ENCODE results near the gene RAPGEF2.
"Not testable (repeated sequence)": the region's sequence is repeated elsewhere in the genome, so short reads cannot be mapped to it uniquely, and the experiment has no call there.

Gene RAPGEF2, protein sequence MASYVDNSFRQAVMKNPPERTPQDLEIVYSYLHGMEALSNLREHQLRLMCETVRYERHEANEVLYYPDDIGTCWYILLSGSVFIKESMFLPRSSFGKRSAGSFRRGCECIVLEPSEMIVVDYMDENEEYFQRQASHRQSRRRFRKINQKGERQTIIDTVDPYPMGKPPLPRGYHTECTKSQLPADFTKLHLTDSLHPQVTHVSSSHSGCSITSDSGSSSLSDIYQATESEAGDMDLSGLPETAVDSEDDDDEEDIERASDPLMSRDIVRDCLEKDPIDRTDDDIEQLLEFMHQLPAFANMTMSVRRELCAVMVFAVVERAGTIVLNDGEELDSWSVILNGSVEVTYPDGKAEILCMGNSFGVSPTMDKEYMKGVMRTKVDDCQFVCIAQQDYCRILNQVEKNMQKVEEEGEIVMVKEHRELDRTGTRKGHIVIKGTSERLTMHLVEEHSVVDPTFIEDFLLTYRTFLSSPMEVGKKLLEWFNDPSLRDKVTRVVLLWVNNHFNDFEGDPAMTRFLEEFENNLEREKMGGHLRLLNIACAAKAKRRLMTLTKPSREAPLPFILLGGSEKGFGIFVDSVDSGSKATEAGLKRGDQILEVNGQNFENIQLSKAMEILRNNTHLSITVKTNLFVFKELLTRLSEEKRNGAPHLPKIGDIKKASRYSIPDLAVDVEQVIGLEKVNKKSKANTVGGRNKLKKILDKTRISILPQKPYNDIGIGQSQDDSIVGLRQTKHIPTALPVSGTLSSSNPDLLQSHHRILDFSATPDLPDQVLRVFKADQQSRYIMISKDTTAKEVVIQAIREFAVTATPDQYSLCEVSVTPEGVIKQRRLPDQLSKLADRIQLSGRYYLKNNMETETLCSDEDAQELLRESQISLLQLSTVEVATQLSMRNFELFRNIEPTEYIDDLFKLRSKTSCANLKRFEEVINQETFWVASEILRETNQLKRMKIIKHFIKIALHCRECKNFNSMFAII (N-terminal part only)

DNA sequence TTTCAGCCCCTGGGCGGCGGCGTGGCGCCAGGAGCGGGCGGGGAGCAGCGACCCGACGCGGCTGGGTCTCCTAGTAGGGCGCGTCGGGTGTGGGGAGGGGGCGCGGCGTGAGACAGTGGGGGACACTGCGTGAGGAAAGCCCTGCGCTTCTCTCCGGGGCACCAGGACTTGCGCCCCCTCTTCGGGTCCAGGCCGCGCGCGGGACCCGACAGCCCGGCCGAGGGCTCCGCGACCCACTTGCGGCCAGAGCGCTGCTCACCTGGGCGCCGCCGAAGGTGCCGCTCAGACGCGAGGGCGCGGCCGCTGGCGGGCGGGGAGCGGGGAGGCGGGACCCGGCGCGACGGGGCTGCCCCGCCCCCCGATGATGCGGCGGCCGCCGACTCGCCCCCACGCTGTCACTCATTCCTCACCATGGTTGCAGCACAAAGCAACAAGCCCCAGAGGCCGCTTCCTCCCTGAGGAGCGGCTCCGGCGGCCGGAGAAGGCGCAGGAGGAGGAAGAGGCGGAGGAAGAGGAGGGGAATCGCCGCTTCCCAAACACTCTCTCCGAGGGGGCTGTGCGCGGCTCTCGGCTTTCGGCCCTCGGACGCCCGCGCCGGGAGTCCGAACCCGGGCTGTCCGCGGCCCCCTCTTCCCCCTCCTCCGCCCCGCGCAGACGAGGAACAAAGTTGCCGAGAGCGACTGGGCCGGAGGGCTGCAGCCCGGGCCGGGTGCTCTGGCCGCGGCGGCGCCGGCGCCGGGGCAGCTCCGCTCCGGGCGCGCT lies at the start of gene RAPGEF2:
Gene RAPGEF2, plus strand, starts transcription at position 458 of the 762 bp plus-strand sequence. CDS start 1,084 bp downstream, outside the sequence.
- intact Hi-C loops (cut with DNase I), result loop anchor here (5.0 kb wide), 1 partner anchor 74 kb away; no protein-coding TSS in a partner anchor
- DNase-seq, result peak; percentile 77 to 97 (median 92)

- no peak for DNase-seq
- intact Hi-C loops (cut with DNase I), result no loop called here
These were observed 47.0 kb upstream of the RAPGEF2 start for GRCh38 chr4:159055833-159056232.

DNA sequence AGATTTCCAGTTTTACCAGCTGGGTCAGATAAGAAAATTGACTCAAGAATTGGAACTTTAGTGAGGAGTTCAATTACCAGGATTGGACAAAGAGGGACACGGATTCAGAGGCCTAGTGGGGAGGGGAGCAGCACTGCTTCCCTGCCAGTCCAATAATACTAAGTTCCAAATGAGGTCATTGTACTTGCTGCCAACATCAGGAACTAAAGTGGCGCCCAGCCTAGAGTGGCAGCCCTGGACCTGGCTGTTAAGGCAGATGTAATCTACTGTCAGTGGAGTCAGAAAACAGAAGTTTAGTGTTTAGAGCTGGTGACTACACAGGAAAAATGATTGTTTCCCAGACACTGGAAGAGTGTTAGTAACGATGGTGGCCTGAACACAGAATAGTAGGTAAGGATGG lies 42.7 kb upstream of the RAPGEF2 start:
- DNase-seq, result peak in 25 of 42 donors; percentile 8 to 70 (median 29)
- intact Hi-C loops (cut with DNase I), result no loop called here

- no peak for DNase-seq
- intact Hi-C loops (cut with DNase I), result no loop called here
These were observed 40.5 kb upstream of the RAPGEF2 start for GRCh38 chr4:159062381-159062780.

DNA sequence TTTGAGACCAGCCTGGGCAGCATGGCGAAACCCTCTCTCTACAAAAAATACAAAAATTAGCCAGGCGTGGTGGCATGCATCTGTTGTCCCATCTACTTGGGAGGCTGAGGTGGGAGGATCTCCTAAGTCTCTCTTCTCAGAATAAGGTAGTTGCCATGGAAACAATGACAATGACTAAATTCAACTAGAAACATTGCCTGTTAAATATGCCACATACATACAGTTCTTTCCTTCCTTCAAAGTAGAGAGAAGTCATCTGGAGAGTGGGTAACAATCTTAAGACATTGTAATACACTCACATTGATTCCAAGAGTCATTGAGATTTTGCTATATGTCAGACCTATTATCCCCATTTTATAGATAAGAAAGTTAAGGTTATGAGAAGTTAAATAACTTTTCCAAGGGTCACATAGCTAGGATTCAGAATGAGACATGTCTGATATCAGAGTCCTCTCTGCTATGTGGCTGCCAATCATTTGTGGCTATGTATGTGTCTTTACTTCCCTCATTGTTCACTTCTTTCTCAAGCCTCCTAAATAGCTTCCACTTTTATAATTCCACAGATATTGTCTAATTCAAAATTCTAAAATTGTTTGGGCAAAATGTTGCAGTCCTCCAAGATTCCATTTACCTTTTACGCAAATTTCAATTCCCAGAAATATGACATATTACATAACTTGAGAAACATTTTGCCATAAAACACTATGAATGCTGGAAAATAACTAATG lies 37.2 kb upstream of the RAPGEF2 start:
- intact Hi-C loops (cut with DNase I), result no loop called here
- DNase-seq, result no peak

GRCh38 chr4:159068139-159068538 lies 34.7 kb upstream of the RAPGEF2 start:
- intact Hi-C loops (cut with DNase I); DNase-seq: not testable (repeated sequence)

DNA sequence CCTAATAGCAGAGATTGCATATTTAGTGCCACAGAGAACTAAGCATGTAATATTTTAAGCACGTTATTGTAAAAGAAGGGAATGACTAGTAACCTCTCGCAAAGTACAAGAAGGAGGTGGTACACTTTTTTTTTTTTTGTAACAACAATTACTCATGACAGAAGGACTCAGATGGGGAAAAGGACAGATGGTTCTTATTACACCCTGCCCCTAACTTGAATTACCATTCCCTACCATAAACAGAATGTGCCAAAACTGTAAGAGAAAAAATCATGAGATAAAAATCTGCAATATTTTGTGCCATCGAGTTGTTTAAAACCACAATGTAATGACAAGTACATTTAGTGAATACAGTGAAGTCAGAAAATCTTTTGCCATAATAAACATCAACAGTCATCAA lies 33.0 kb upstream of the RAPGEF2 start:
- intact Hi-C loops (cut with DNase I), result no loop called here

DNA sequence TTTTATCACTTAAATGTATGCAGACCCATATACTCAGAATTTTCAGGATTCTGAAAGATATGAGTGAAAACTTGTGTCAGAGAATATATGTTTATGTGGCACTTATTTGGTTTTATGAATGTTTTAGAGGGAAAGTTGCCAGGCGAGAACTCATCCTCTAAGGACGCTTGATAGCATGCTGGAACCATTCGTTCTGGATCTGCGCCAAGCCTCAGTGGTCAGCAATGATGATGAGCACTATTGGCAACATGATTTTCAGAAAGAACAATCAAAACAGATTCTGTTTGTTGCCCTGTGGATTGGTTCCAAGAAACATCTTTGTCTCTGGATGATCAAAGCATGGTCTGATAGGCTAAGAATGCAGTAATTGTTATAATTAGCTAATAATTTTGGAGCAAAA lies 32.1 kb upstream of the RAPGEF2 start:
- intact Hi-C loops (cut with DNase I), result no loop called here
- DNase-seq, result peak in 38 of 42 donors; percentile 10 to 84 (median 50)

More for the DNA sequence above, 33.0 kb upstream of the RAPGEF2 start:
- DNase-seq, result no peak

- no peak for DNase-seq
- intact Hi-C loops (cut with DNase I), result no loop called here
These were observed 31.5 kb upstream of the RAPGEF2 start for GRCh38 chr4:159071178-159071968.

- no peak for DNase-seq
- intact Hi-C loops (cut with DNase I), result no loop called here
These were observed 30.7 kb upstream of the RAPGEF2 start for GRCh38 chr4:159071969-159072765.

GRCh38 chr4:159075531-159075932 lies 27.3 kb upstream of the RAPGEF2 start:
- intact Hi-C loops (cut with DNase I), result no loop called here
- DNase-seq, result no peak

GRCh38 chr4:159077018-159077417 lies 25.9 kb upstream of the RAPGEF2 start:
- intact Hi-C loops (cut with DNase I), result not testable (repeated sequence)

DNA sequence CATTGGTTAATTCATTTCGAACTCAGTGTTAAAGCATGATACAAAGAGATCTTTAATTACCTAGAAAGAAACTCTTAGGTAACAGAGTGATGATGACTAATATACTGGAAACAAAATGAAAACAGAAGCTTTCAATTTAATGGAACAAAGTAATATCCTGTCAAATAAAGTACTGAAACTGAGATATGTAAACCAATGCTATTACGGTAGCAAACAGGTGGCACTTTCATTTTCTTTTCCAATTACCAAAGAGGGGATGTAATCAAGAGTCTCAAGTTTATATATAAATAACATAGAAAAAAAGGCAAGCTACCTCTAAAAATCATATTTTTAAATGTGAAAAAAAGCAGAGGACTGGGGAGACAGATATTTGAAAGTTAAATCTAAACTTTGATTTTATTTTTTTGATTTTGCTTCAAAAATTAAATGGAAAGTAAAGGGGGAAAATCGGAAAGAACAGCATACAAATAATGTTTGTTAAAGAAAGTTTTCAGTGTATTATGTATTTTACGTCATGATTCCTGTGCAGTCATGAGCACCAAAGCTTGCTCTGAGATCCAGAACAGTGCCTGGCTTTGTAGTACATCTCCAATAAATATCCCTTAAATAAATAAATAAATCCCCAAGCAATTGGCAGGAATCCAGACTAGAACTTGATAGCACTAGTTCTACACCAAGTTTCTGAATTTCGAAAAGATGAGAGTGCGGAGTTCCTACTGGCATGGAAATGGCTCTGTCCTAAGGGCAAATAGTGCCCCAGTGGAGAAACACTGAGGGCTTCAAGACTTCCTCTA lies 25.0 kb upstream of the RAPGEF2 start:
- intact Hi-C loops (cut with DNase I), result no loop called here
- no peak for DNase-seq

More at GRCh38 chr4:159077018-159077417, 25.9 kb upstream of the RAPGEF2 start:
- DNase-seq, result not testable (repeated sequence)

GRCh38 chr4:159079074-159079473 lies 23.8 kb upstream of the RAPGEF2 start:
- intact Hi-C loops (cut with DNase I), result no loop called here
- no peak for DNase-seq

DNA sequence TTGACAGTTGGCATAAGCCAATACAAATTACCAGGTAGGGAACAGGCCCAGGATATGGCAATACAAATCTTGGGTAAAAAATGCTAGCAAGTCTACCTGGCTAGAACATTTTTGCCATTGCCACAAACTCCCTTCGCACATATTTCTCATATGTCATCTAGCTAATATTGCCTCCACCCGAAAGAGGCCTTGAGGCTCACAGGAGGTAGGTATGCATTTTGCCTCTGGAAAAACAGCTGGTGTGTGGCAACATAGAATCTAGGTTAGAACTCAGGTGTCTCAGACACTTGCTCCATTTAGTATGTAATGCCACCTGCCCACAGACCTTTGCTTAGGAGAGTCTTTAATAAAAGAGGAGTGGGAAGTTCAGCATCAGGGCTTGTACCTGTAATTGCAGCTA lies 16.3 kb upstream of the RAPGEF2 start:
- intact Hi-C loops (cut with DNase I), result no loop called here
- no peak for DNase-seq

- intact Hi-C loops (cut with DNase I), result no loop called here
- no peak for DNase-seq
These were observed 12.6 kb upstream of the RAPGEF2 start for GRCh38 chr4:159090255-159090654.

Measured in head of caudate nucleus (tissue), 42 donors.